ENCODE results near the gene CCNA1. TPM values are rescaled to one million over a fixed set of nuclear protein-coding genes. Genes with fewer than 3 reads are reported as not detected.

Gene CCNA1
- total RNA-seq = not detected
- not detected for polyA plus RNA-seq
- 0 to 0.09 (median 0) reads per million in 6 experiments for total RNA-seq

DNA sequence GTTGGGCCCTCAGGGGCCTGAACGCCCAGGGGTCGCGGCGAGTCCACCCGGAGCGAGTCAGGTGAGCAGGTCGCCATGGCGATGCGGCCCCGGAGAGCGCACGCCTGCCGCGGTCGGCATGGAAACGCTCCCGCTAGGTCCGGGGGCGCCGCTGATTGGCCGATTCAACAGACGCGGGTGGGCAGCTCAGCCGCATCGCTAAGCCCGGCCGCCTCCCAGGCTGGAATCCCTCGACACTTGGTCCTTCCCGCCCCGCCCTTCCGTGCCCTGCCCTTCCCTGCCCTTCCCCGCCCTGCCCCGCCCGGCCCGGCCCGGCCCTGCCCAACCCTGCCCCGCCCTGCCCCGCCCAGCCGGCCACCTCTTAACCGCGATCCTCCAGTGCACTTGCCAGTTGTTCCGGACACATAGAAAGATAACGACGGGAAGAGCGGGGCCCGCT is at the start of gene CCNA1:
Gene CCNA1 (plus strand): TSS at position 390 of the 439 bp plus-strand sequence. CDS start 562 bp downstream, outside the sequence.
- Mint-ChIP-seq H3K36me3 (no peaks in the 10 kb centered on the region), H3K9me3 (peaks cover 0 to 3% (median 0%) of the 10 kb centered on the region in 9 donors), H3K4me1 (peaks cover 0 to 14% (median 11%) of the 10 kb centered on the region in 4 donors), H3K4me3 (peak within 1 kb of the TSS; percentile 61 to 76 (median 72)), H3K27me3 (peaks cover 35 to 81% (median 64%) of the 10 kb centered on the region in 5 donors), H3K27ac (peak within 1 kb of the TSS in 1 of 10 donors; percentile 89)
- POLR2A ChIA-PET = no interaction called here
- ATAC-seq (no peak), DNase-seq (no peak)

DNA sequence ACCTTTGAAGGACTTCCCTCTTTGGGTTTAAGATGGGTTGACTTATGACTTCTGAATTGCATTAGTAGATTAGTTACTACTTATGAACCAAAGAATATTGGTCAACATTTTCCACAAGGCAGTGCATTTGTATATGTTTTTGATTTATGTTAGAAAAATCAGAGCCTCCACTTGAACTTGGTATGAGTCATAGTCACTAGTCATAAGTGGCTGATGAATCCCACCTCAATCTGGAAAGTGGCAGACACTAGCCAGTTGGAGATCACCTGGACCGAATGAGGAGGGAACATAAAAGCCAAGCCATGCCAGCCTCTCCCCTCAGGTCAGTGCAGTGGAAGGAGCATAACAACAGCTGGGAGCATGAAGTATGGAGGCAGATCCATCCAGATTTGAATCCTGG is 46.8 kb upstream of the CCNA1 start:
- H3K36me3 Mint-ChIP-seq = no peaks in the 10 kb centered on the region
- peaks cover 0 to 3% (median 0%) of the 10 kb centered on the region in 9 donors for H3K9me3 Mint-ChIP-seq
- H3K27me3 Mint-ChIP-seq = peaks cover 12 to 26% (median 16%) of the 10 kb centered on the region in 5 donors
- no peak for DNase-seq
- H3K4me3 Mint-ChIP-seq = no peak overlapping the region
- POLR2A ChIA-PET = no interaction called here
- no peak for ATAC-seq
- H3K27ac Mint-ChIP-seq = no peak overlapping the region
- H3K4me1 Mint-ChIP-seq = no peaks in the 10 kb centered on the region

DNA sequence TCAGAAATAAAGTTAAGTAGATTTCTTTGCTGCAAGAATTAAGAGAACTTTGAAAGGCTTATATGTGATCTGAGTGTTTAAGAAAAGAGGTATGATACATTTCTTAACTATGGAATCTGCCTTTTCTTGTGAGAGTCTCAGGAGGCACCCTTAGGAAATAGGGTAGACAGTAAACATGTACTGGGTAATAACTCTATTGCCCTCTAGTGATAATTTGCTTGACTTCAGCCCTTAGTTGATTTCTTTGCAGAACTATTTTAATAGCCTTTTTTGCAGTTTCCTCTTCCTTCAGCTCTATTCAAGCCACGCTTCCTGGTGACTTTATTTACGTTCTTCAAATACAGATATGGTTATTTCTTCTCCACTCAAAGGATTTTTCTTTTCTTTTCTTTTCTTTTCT is 37.0 kb upstream of the CCNA1 start:
- POLR2A ChIA-PET = no interaction called here
- no peaks in the 10 kb centered on the region for H3K4me1 Mint-ChIP-seq
- DNase-seq (no peak), ATAC-seq (no peak)
- H3K36me3 Mint-ChIP-seq = no peaks in the 10 kb centered on the region
- peaks cover 0 to 3% (median 0%) of the 10 kb centered on the region in 9 donors for H3K9me3 Mint-ChIP-seq
- no peak overlapping the region for H3K27ac Mint-ChIP-seq
- no peak overlapping the region for H3K4me3 Mint-ChIP-seq
- H3K27me3 Mint-ChIP-seq = peaks cover 2 to 14% (median 8%) of the 10 kb centered on the region in 5 donors

DNA sequence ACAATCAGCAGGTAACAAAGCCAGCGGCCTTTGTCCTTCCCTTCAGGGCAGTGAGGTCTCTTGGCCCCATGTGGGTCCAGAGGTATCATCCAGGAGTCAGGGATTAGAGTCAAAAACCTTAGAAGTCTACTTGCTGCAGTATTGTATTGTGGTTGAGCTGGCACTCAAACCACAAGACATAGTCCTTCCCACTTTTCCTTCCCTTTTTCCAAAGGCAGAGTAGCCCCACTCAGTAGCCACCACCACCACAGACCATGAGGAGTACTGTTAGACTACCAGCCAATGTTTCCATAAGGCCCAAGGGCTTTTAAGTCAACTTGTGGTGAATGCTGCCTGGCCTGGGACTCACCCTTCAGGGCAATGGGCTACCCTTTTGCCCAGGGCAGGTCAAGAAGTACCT is 27.1 kb upstream of the CCNA1 start:
- Mint-ChIP-seq H3K4me1 (no peaks in the 10 kb centered on the region), H3K9me3 (peaks cover 0 to 6% (median 0%) of the 10 kb centered on the region in 9 donors), H3K4me3 (no peak overlapping the region), H3K27me3 (peaks cover 10 to 25% (median 21%) of the 10 kb centered on the region in 5 donors), H3K27ac (no peak overlapping the region), H3K36me3 (no peaks in the 10 kb centered on the region)
- DNase-seq = no peak
- POLR2A ChIA-PET = no interaction called here
- no peak for ATAC-seq

DNA sequence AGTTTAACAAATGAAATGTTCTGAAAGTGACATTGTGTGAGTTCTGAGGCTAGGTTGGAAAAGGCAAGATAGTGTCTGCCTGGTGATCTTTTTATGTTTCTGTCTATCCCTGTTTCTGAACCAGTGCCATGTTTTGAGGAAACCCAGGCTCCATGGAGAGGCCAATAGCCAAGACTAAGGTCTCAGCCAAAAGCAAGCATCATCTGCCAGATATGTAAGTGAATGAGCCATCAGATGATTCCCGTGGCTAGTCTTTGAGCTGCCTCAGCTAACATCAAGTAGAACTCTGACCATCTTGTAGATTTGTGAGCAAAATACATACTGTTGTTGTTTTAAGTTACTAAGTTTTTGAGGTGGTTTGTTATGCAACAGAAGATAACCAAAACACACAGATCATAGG is 19.6 kb upstream of the CCNA1 start:
- POLR2A ChIA-PET = no interaction called here
- Mint-ChIP-seq H3K4me3 (no peak overlapping the region), H3K27me3 (peaks cover 15 to 74% (median 32%) of the 10 kb centered on the region in 5 donors), H3K27ac (no peak overlapping the region), H3K4me1 (peaks cover 0 to 15% (median 1%) of the 10 kb centered on the region in 4 donors), H3K9me3 (peaks cover 0 to 8% (median 0%) of the 10 kb centered on the region in 9 donors), H3K36me3 (no peaks in the 10 kb centered on the region)
- no peak for DNase-seq
- no peak for ATAC-seq

DNA sequence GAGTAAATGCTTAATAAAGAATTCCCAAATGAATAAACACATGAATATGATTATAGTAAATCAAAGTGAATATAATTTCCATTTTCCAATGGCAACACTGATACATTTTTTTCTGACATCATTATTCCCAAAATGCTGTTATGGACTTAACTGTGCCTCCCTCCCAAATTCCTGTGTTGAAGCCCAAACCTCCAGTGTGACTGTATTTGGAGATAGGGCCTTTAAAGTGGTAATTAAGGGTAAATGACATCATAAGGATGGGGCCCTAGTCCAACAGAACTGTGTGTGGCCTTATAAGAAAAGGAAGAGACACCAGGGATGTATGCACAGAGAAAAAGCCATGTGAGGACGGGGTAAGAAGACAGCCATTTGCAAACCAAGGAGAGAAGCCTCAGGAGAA is 19.1 kb upstream of the CCNA1 start:
- no peak for DNase-seq
- Mint-ChIP-seq H3K4me1 (peaks cover 0 to 20% (median 1%) of the 10 kb centered on the region in 4 donors), H3K27me3 (peaks cover 10 to 74% (median 30%) of the 10 kb centered on the region in 5 donors), H3K27ac (no peak overlapping the region), H3K4me3 (no peak overlapping the region), H3K36me3 (no peaks in the 10 kb centered on the region), H3K9me3 (peaks cover 0 to 8% (median 0%) of the 10 kb centered on the region in 9 donors)
- no peak for ATAC-seq
- POLR2A ChIA-PET = no interaction called here

DNA sequence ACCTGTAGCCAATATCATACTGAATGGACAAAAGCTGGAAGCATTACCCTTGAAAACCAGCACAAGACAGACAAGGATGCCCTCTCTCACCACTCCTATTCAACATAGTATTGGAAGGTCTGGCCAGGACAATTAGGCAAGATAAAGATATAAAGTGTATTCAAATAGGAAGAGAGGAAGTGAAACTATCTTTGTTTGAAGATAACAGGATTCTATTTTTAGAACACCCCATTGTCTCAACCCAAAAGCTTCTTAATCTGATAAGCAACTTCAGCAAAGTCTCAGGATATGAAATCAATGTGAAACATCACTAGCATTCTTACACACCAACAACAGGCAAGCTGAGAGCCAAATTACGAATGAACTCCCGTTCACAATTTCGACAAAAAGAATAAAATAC is 17.8 kb upstream of the CCNA1 start:
- H3K27ac Mint-ChIP-seq = no peak overlapping the region
- peaks cover 0 to 8% (median 0%) of the 10 kb centered on the region in 9 donors for H3K9me3 Mint-ChIP-seq
- POLR2A ChIA-PET = no interaction called here
- H3K4me3 Mint-ChIP-seq = no peak overlapping the region
- ATAC-seq = no peak
- H3K4me1 Mint-ChIP-seq = peaks cover 0 to 21% (median 1%) of the 10 kb centered on the region in 4 donors
- H3K36me3 Mint-ChIP-seq = no peaks in the 10 kb centered on the region
- H3K27me3 Mint-ChIP-seq = peaks cover 8 to 79% (median 30%) of the 10 kb centered on the region in 5 donors
- no peak for DNase-seq

DNA sequence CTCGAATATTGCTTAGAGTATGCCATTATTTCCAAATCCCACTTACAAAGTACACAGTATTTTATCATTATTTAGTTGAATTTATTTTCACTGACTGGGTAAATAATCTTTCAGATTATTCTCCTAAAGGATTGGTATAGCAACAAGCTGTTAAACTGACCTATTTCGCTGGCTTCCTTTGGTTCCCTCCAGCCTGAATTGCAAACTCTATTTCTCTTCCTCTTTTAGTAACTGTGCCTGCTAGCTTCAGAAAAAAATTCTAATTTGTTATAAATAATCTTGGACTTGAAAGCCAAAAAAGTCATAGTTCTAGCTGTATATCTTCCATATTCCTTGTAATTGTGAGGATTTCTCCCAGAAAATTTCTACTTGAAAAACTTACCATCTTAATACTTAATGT is 15.0 kb upstream of the CCNA1 start:
- Mint-ChIP-seq H3K4me1 (peaks cover 0 to 23% (median 4%) of the 10 kb centered on the region in 4 donors), H3K9me3 (peaks cover 0 to 5% (median 0%) of the 10 kb centered on the region in 9 donors), H3K36me3 (no peaks in the 10 kb centered on the region), H3K27me3 (peaks cover 16 to 81% (median 37%) of the 10 kb centered on the region in 5 donors), H3K27ac (no peak overlapping the region), H3K4me3 (no peak overlapping the region)
- POLR2A ChIA-PET = no interaction called here
- no peak for DNase-seq
- ATAC-seq = no peak

DNA sequence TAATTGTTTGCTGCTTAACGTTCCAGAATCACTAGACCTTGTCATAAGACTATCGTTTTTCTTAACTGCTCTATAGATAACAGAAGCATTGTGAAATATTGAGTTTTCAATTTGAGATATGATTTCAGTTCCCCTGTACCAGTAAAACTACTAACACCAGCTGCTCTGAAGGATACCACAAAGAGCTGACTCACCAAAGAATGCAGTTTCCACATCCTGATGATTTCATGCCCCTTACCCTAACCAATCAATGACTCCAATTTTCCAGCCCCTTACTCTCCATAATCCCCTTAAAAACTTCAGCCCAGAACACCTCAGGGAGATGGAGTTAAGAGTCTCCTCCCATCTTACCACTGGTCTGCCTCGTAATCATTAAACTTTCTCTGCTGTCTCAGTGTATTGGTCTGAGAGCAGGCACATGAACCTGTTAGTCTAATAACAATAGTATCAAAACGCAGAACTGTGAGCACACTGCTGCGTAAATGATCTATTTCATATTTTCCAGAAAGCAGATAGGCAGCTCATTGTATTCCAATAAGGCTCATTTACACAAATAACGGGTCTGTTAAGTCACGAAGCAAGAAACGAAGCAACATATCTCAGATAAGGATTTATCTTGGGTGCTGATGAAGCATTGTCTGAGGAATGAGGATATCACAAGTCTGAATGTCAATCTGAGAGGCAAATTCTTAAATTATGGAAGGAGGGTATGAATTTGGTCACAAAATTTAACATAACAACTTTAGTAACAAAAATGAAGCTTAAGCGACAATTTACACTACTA is 14.1 kb upstream of the CCNA1 start:
- H3K4me1 Mint-ChIP-seq = peaks cover 0 to 23% (median 4%) of the 10 kb centered on the region in 4 donors
- no peaks in the 10 kb centered on the region for H3K36me3 Mint-ChIP-seq
- DNase-seq (no peak), ATAC-seq (no peak)
- POLR2A ChIA-PET = no interaction called here
- no peak overlapping the region for H3K27ac Mint-ChIP-seq
- peaks cover 0 to 5% (median 0%) of the 10 kb centered on the region in 9 donors for H3K9me3 Mint-ChIP-seq
- H3K27me3 Mint-ChIP-seq = peaks cover 18 to 75% (median 35%) of the 10 kb centered on the region in 5 donors
- H3K4me3 Mint-ChIP-seq = no peak overlapping the region

DNA sequence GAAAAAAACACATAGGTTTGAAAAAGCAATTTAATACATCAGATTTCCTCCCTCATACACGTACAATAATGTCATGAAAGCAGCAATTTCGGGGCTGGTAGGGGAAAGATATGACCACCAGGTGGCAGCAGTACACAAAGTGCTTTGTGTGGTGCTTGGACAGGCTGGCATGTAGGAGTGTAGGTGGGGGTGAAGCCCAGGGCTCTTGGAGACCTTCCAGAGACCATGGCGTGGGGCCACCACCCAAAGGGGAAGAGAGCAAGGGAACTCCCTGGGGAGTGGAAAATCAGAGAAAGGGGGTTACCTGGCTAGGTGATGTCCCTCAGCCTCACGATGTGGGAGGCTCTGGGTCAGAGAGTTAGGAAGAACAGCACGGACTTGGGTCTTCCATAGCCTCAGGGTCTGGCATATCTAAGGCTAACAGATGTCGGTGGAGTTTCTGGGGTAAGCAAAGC is 11.8 kb upstream of the CCNA1 start:
- POLR2A ChIA-PET = no interaction called here
- DNase-seq = peak; percentile 19 to 78 (median 48)
- ATAC-seq = peak; percentile 73 to 74
- H3K27me3 Mint-ChIP-seq = peaks cover 31 to 75% (median 42%) of the 10 kb centered on the region in 5 donors
- peaks cover 0 to 11% (median 3%) of the 10 kb centered on the region in 4 donors for H3K4me1 Mint-ChIP-seq
- H3K27ac Mint-ChIP-seq = no peak overlapping the region
- no peaks in the 10 kb centered on the region for H3K36me3 Mint-ChIP-seq
- no peak overlapping the region for H3K4me3 Mint-ChIP-seq
- H3K9me3 Mint-ChIP-seq = peaks cover 0 to 10% (median 2%) of the 10 kb centered on the region in 9 donors

DNA sequence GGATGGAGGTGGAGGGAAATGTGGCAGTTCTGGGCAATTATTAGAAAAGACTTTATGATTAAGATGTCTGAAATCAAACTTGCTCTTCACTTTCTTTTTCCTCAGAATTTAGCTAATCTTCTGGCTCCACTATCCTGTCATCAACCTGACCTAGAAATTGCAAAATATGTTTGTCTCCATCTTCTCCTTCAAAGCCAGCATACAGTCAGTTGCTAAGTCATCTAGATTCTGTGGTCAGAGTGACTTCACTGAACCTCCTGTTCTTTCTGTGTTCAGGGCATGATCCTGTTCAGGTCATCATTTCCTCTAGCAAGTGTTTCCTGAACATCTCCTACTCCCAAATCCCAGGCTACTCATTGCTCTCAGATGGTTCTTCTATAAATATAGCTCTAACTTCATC is 10.8 kb upstream of the CCNA1 start:
- no peak for ATAC-seq
- POLR2A ChIA-PET = no interaction called here
- peaks cover 0 to 11% (median 3%) of the 10 kb centered on the region in 4 donors for H3K4me1 Mint-ChIP-seq

DNA sequence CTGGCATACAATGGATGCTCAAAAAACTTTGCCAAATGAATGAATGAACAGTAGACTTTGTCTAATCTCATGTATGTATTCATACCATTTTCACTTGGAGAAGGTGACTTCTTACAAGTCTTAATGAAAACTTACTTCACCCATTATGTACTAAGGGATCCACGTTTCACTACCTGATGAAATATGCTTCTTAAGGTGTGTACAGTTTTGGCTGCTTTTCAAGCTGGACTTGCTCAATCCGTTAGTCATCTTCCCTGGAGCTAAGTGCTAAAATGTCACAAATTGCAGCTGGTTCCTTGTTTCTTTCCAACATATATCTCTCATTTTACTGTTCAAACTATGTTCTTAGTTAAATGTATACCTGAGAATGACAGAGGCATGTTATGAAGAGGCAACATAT is 4.2 kb upstream of the CCNA1 start:
- Mint-ChIP-seq H3K27me3 (peaks cover 38 to 86% (median 52%) of the 10 kb centered on the region in 5 donors), H3K27ac (no peak overlapping the region), H3K9me3 (peaks cover 0 to 16% (median 3%) of the 10 kb centered on the region in 9 donors), H3K4me3 (no peak overlapping the region), H3K4me1 (peaks cover 0 to 12% (median 11%) of the 10 kb centered on the region in 4 donors), H3K36me3 (no peaks in the 10 kb centered on the region)
- DNase-seq (no peak), ATAC-seq (no peak)
- POLR2A ChIA-PET = no interaction called here

More for the DNA sequence above, 10.8 kb upstream of the CCNA1 start:
- Mint-ChIP-seq H3K36me3 (no peaks in the 10 kb centered on the region), H3K9me3 (peaks cover 0 to 16% (median 3%) of the 10 kb centered on the region in 9 donors), H3K4me3 (no peak overlapping the region), H3K27ac (no peak overlapping the region), H3K27me3 (peaks cover 25 to 75% (median 36%) of the 10 kb centered on the region in 5 donors)
- no peak for DNase-seq

Data from naive thymus-derived CD8-positive, alpha-beta T cell (primary cell).